Endothelial cell of umbilical vein (primary cell): ENCODE results near the gene SLC37A1. TPM values are rescaled to one million over a fixed set of nuclear protein-coding genes. Genes with fewer than 3 reads are reported as not detected.

Experiments
- BruUV-seq: library from RNA; stranded (reverse); fragments of 400-500 nt; replicated peaks from 2 replicates; lab custom pipeline; 2021; lab: Mats Ljungman, UMichigan
- CTCF ChIA-PET: fragments of 300-600, 350-600 bp; sonication (Branson Sonifier 250); formaldehyde crosslinking; loops from one replicate; lab custom pipeline; 2021; ENCODE audit warnings: antibody characterized with exemption, inconsistent platforms; lab: Charles Lee
- POLR2A ChIA-PET: fragments of 300-600, 350-600 bp; sonication (Branson Sonifier 250); formaldehyde crosslinking; loops from one replicate; lab custom pipeline; 2021; ENCODE audit warnings: antibody characterized with exemption, inconsistent platforms; lab: Charles Lee
- DNase-seq: peaks from one replicate; pipeline ENCODE4 v3.0.0-alpha.2; 2011; ENCODE audit warnings: low read depth, low spot score
- FAIRE-seq: peaks from 2 replicates; lab custom pipeline; 2011; peaks lifted over from hg19 to GRCh38; lab: Jason Lieb, UNC
- H2AFZ ChIP-seq: 2 replicates; pipeline ENCODE4 v1.6.0; 2012; ENCODE audit warnings: low read depth, low read length, control low read depth, inconsistent platforms
- H3K27ac ChIP-seq: 2 replicates; pipeline ENCODE4 v1.5.1; 2011; ENCODE audit warnings: low read depth, mild to moderate bottlenecking, control low read depth, low read length, moderate library complexity; ENCODE audit not compliant: insufficient read depth
- H3K27me3 ChIP-seq, 2 experiments: 2 replicates each; pipeline versions ENCODE4 v1.6.0 to v1.6.1; 2011; ENCODE audit warnings: low read length in 2 of 2, mixed read lengths in 1 of 2; ENCODE audit not compliant: control insufficient read depth in 2 of 2, insufficient read depth in 2 of 2
- H3K36me3 ChIP-seq, 2 experiments: 2 replicates in 1 of 2; 3 replicates in 1 of 2; pipeline ENCODE4 v1.5.1; 2011; ENCODE audit warnings: low read length in 2 of 2, mild to moderate bottlenecking in 1 of 2, moderate library complexity in 1 of 2; ENCODE audit not compliant: control insufficient read depth in 2 of 2, insufficient read depth in 2 of 2; ENCODE audit errors: extremely low read depth in 1 of 2
- H3K4me1 ChIP-seq: 3 replicates; pipeline ENCODE4 v1.5.1; 2011; ENCODE audit warnings: mild to moderate bottlenecking, low read length; ENCODE audit not compliant: control insufficient read depth, insufficient read depth; ENCODE audit errors: extremely low read depth
- H3K4me2 ChIP-seq: 2 replicates; pipeline ENCODE4 v1.6.1; 2011; ENCODE audit warnings: low read length, control low read depth, mixed read lengths; ENCODE audit not compliant: insufficient read depth
- H3K4me3 ChIP-seq, 3 experiments: fragments of 200-600 bp in 1 of 3; sonication (generic), shearing (Covaris generic) in 1 of 3; replicated peaks in 1 of 3; 2 replicates each; pipeline ENCODE4 v1.5.1; 2011 to 2016; ENCODE audit warnings: control low read depth in 3 of 3, low read length in 3 of 3, mild to moderate bottlenecking in 2 of 3, inconsistent platforms in 1 of 3, low read depth in 1 of 3, moderate library complexity in 1 of 3; ENCODE audit not compliant: insufficient read depth in 1 of 3
- H3K79me2 ChIP-seq: 2 replicates; pipeline ENCODE4 v1.6.0; 2012; ENCODE audit warnings: low read length, inconsistent platforms; ENCODE audit not compliant: control insufficient read depth, insufficient read depth
- H3K9ac ChIP-seq: replicated peaks from 2 replicates; pipeline ENCODE3; 2011; ENCODE audit warnings: low read length, control low read depth; ENCODE audit not compliant: insufficient read depth; ENCODE audit errors: extremely low read depth
- H3K9me1 ChIP-seq: replicated peaks from 3 replicates; pipeline ENCODE4 v1.6.0; 2011; ENCODE audit warnings: mild to moderate bottlenecking, low read length; ENCODE audit not compliant: control insufficient read depth, insufficient read depth; ENCODE audit errors: extremely low read depth
- H3K9me3 ChIP-seq: replicated peaks from 2 replicates; pipeline ENCODE4 v1.5.1; 2012; ENCODE audit warnings: low read length, inconsistent platforms; ENCODE audit not compliant: control insufficient read depth, insufficient read depth
- H4K20me1 ChIP-seq: replicated peaks from 2 replicates; pipeline ENCODE3; 2011; ENCODE audit warnings: mild to moderate bottlenecking, low read length; ENCODE audit not compliant: control insufficient read depth, insufficient read depth; ENCODE audit errors: extremely low read depth
- CTCF ChIP-seq, 2 donors: IDR thresholded peaks; 1 replicate in 1 of 2; 2 replicates in 1 of 2; pipeline ENCODE4 v1.5.1; 2011; ENCODE audit warnings: low read length in 2 of 2, mild to moderate bottlenecking in 2 of 2, moderate library complexity in 2 of 2, control low read depth in 1 of 2, inconsistent platforms in 1 of 2, low read depth in 1 of 2; ENCODE audit not compliant: insufficient read depth in 1 of 2; ENCODE audit errors: extremely low read depth in 1 of 2
- EZH2 ChIP-seq: IDR thresholded peaks from 2 replicates; pipeline ENCODE4 v1.6.1; 2012; ENCODE audit warnings: borderline replicate concordance, low read depth, mild to moderate bottlenecking, moderate library complexity, low read length, inconsistent platforms; ENCODE audit not compliant: severe bottlenecking
- GATA2 ChIP-seq: IDR thresholded peaks from 2 replicates; pipeline ENCODE4 v1.7.0; 2011; ENCODE audit warnings: low read depth, mild to moderate bottlenecking, moderate library complexity, mixed read lengths, low read length; ENCODE audit not compliant: insufficient read length, insufficient read depth
- JUN ChIP-seq: IDR thresholded peaks from 2 replicates; pipeline ENCODE4 v1.6.1; 2011; ENCODE audit warnings: borderline replicate concordance, low read depth; ENCODE audit not compliant: insufficient read length, insufficient read depth
- MAX ChIP-seq: IDR thresholded peaks from 2 replicates; pipeline ENCODE4 v1.6.1; 2011; ENCODE audit not compliant: insufficient read depth, insufficient read length
- MYC ChIP-seq: IDR thresholded peaks from one replicate; pipeline ENCODE4 v1.6.1; 2011; ENCODE audit warnings: mild to moderate bottlenecking, low read depth, low read length
- POLR2A ChIP-seq: IDR thresholded peaks from 2 replicates; pipeline ENCODE4 v1.6.1; 2012; ENCODE audit warnings: low read depth, mild to moderate bottlenecking, control low read depth, low read length
- POLR2AphosphoS5 ChIP-seq: IDR thresholded peaks from 2 replicates; pipeline ENCODE4 v1.6.1; 2012; ENCODE audit warnings: low read depth, mild to moderate bottlenecking, control low read depth, low read length, moderate library complexity; ENCODE audit not compliant: insufficient read depth
- dilution Hi-C: fragments of 300-500 bp; cut with MboI; formaldehyde crosslinking; loops from one replicate; pipeline ENCODE4 v1.15.0; 2019; ENCODE audit warnings: low sequenced_read_pairs; ENCODE audit not compliant: extremely low pct_ligation_motif_present
- intact Hi-C: fragments of 100-400 bp; cut with micrococcal nuclease; formaldehyde crosslinking; loops from one replicate; pipeline ENCODE4 v1.10.0; 2022
- polyA plus RNA-seq, 4 experiments: library from polyadenylated mRNA; depleted of rRNA in 3 of 4; stranded (reverse) in 3 of 4; unstranded in 1 of 4; fragments of >200 nt; gene quantifications; 2 replicates each; pipeline versions ENCODE4 v1.2.1 to v1.2.3, GENCODE V29; 2011 to 2012; ENCODE audit warnings: missing spikeins in 1 of 4
- total RNA-seq: library from RNA; stranded (reverse); gene quantifications from 2 replicates; pipeline ENCODE4 v1.2.3, GENCODE V29; 2021

Gene SLC37A1
- total and polyA plus RNA-seq, 2 donors (not counting 3 experiments of a cell fraction or from before 2014, with no cell fraction given), result 4.7 to 7.6 TPM

- CTCF ChIA-PET, result no interaction called here
- BruUV-seq, result no TSS peak
- Histone ChIP-seq H3K9me1 (no peaks in the 10 kb centered on the region), H2AFZ (no peak overlapping the region), H3K4me2 (no peak overlapping the region), H4K20me1 (no peaks in the 10 kb centered on the region), H3K9me3 (no peaks in the 10 kb centered on the region), H3K27ac (no peak overlapping the region), H3K4me1 (no peaks in the 10 kb centered on the region), H3K9ac (no peak overlapping the region), H3K36me3 (no peaks in the 10 kb centered on the region), H3K27me3 (no peaks in the 10 kb centered on the region), H3K4me3 (no peak overlapping the region), H3K79me2 (no peaks in the 10 kb centered on the region)
- intact Hi-C loops, result no loop called here
- FAIRE-seq (no peak), DNase-seq (no peak)
- POLR2A ChIA-PET, result no interaction called here
- dilution Hi-C loops, result no loop called here
- no peak for TF ChIP-seq POLR2AphosphoS5
These were observed 28.9 kb downstream of the SLC37A1 start for GRCh38 chr21:42542596-42542995.

- no peaks in the 10 kb centered on the region for H3K4me1 ChIP-seq
- FAIRE-seq (no peak), DNase-seq (no peak)
- H2AFZ ChIP-seq, result no peak overlapping the region
- H3K27me3 ChIP-seq, result no peaks in the 10 kb centered on the region
- dilution Hi-C loops, result no loop called here
- no peak overlapping the region for H3K4me3 ChIP-seq
- ChIA-PET CTCF (no interaction called here), POLR2A (no interaction called here)
- H3K79me2 ChIP-seq, result no peaks in the 10 kb centered on the region
- H3K9me3 ChIP-seq, result no peaks in the 10 kb centered on the region
- no peaks in the 10 kb centered on the region for H4K20me1 ChIP-seq
- no peak overlapping the region for H3K27ac ChIP-seq
- no peaks in the 10 kb centered on the region for H3K36me3 ChIP-seq
- intact Hi-C loops, result no loop called here
- H3K4me2 ChIP-seq, result no peak overlapping the region
- no peak overlapping the region for H3K9ac ChIP-seq
- H3K9me1 ChIP-seq, result no peaks in the 10 kb centered on the region
- TF ChIP-seq JUN, result no peak
- TF ChIP-seq POLR2A, result no peak
- no peak for TF ChIP-seq CTCF (IDR thresholded peaks at IDR 0.05; ENCODE audit: extremely low read depth in 1 of 2, insufficient read depth in 1 of 2, low read depth in 1 of 2, low read length in 2 of 2)
- no peak for TF ChIP-seq POLR2AphosphoS5
- no peak for TF ChIP-seq GATA2
- no peak for TF ChIP-seq EZH2
- TF ChIP-seq MAX, result no peak
- TF ChIP-seq MYC, result no peak
- no TSS peak for BruUV-seq
These were observed 29.6 kb downstream of the SLC37A1 start for GRCh38 chr21:42543106-42543847.
